NCI-H748 treated with DMSO at 0.1 percent for 48 hours (cell line): Measurements from ENCODE around the gene ZRANB2.

Source experiments
- DNase-seq: peaks from one replicate; lab custom pipeline; 2025; lab: John Stamatoyannopoulos, UW

ZRANB2 gene

GRCh38 chr1:71027991-71028390 lies 52.8 kb downstream of the ZRANB2 start:
- no peak for DNase-seq

- no peak for DNase-seq
These were observed 54.7 kb downstream of the ZRANB2 start for GRCh38 chr1:71026093-71026492.

GRCh38 chr1:71023515-71023914 lies 57.3 kb downstream of the ZRANB2 start:
- DNase-seq, result no peak

GRCh38 chr1:71019233-71019969 lies 61.4 kb downstream of the ZRANB2 start:
- DNase-seq, result no peak

- no peak for DNase-seq
These were observed 62.0 kb downstream of the ZRANB2 start for GRCh38 chr1:71018791-71019190.

- no peak for DNase-seq
These were observed 65.1 kb downstream of the ZRANB2 start for GRCh38 chr1:71015745-71016144.

GRCh38 chr1:71014178-71014579 lies 66.7 kb downstream of the ZRANB2 start:
- no peak for DNase-seq
